ENCODE data around the gene HSF2BP.

DNA sequence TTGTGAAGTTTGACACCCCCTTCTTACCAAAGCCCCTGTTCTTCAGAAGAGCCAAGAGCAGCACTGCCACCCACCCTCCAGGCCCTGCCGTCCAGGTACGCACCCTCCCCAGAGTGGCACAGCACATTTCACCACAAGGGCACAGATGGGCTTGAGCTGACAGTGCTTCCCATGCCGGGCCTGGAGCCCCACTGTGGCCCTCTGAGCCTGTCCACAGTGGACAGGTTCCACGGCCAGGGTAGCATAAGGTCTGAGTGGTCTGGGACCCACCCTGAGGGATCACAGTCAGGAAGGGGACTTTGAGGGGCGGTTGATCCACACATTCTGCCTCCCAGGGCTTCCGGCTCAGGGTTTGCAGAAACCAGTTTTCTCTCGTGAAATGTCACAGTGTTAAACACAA, 31.1 kb upstream of the HSF2BP start:
- TF ChIP-seq CTCF (IDR thresholded peaks at IDR 0.05) (no peak), EP300 (IDR thresholded peaks at IDR 0.05) (no peak)

All from suprapubic skin (tissue), 3 donors.